Suprapubic skin (tissue), 4 donors: Measurements from ENCODE around the gene NOC4L. TPM values are rescaled to one million over a fixed set of nuclear protein-coding genes. Genes with fewer than 3 reads are reported as not detected.
A peak's percentile ranks its signal among the peaks of the same experiment; 100 is the strongest.

Experiments used
- DNase-seq, 2 donors: peaks; one replicate each; pipeline ENCODE4 v3.0.0-alpha.2; 2019; ENCODE audit warnings: low spot score in 2 of 2
- H3K27ac ChIP-seq: fragments of 200-600 bp; sonication (generic); one replicate; pipeline ENCODE4 v1.5.1; 2019
- H3K27me3 ChIP-seq: fragments of 200-600 bp; sonication (generic); one replicate; pipeline ENCODE4 v1.5.1; 2019
- H3K36me3 ChIP-seq: fragments of 200-600 bp; sonication (generic); one replicate; pipeline ENCODE4 v1.5.1; 2019
- H3K4me1 ChIP-seq: fragments of 200-600 bp; sonication (generic); one replicate; pipeline ENCODE4 v1.5.1; 2019
- H3K4me3 ChIP-seq: fragments of 200-600 bp; sonication (generic); one replicate; pipeline ENCODE4 v1.5.1; 2019; ENCODE audit warnings: mild to moderate bottlenecking
- H3K9me3 ChIP-seq: fragments of 200-600 bp; sonication (generic); one replicate; pipeline ENCODE4 v1.5.1; 2019
- EP300 ChIP-seq: sonication (generic); formaldehyde crosslinking; IDR thresholded peaks from one replicate; pipeline ENCODE4 v1.6.1; 2017; ENCODE audit warnings: antibody characterized with exemption
- POLR2A ChIP-seq, 2 donors: fragments of 450-650 bp; IDR thresholded peaks; one replicate each; pipeline ENCODE4 v1.6.1; 2017; ENCODE audit warnings: antibody characterized with exemption in 2 of 2, mild to moderate bottlenecking in 2 of 2, moderate library complexity in 2 of 2
- POLR2AphosphoS5 ChIP-seq, 3 donors: sonication (generic); formaldehyde crosslinking; IDR thresholded peaks; one replicate each; pipeline ENCODE4 v1.6.1; 2017; ENCODE audit warnings: antibody characterized with exemption in 3 of 3
- WGBS: methylation state at CpG from one replicate; pipeline ENCODE4 v1.1.5; 2018; 5-methylcytosine and 5-hydroxymethylcytosine counted together
- total RNA-seq, 4 donors: library from RNA; depleted of rRNA; stranded (reverse); fragments of >200 nt; gene quantifications; one replicate each; pipeline ENCODE4 v1.1.0, GENCODE V29; 2016
- TF ChIP-seq, protein P1 (sequence below), 2 donors: fragments of 200-600 bp in 1 of 2; fragments of 450-650 bp in 1 of 2; sonication (generic) in 1 of 2; IDR thresholded peaks; one replicate each; pipeline ENCODE4 v1.5.1; 2016 to 2019; ENCODE audit warnings: antibody characterized with exemption in 2 of 2, mild to moderate bottlenecking in 1 of 2, moderate library complexity in 1 of 2

The NOC4L gene
- total RNA-seq, 4 donors from 2014 or later = 13.9 to 20.4 (median 16.0) TPM

DNA sequence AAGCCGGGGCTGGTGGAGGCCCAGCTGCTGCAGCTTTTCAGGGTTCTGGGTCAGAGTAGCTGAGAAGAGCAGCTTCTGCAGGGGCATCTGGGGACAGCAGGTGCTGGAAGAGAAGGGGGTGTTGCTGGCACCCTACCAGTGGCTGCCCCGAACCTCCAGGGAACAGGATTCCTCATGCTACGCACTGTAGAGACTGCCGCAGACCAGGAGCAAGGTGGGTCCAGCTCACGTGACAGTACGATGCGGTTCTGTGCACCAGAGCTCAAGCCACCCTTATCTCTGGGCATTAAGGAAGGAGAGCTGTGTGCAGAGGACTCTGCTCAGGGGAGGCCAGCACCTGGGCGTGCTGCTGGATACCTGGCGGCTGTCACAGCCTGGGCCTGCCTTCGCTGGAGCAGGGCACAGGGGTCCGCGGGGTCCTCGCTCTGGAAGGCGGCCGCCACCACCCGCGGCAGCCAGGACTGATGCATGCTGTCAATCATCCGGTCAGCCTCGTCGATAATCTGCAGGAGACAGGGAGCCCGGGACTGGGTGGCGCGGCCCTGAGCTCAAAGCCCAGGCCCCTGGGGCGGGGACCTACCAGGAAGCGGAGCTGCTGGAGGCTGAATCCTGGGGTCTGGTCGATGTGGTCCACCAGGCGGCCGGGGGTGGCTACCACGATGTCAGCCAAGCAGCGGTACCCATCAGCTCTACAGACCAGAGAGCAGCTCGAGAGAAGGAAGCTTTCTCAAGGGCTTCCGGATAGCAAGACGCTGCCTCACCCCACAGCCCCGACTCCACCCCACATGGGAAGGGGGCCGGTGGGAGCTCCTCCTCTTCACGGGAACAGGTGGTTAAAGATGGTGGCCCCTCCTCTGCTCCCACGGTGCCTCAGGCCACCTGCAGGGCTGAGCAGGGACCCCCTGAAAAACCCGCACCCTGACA lies 3.1 kb upstream of the NOC4L start:
- Histone ChIP-seq H3K36me3 (peaks cover 41% of the 10 kb centered on the region), H3K9me3 (no peaks in the 10 kb centered on the region), H3K27me3 (no peaks in the 10 kb centered on the region), H3K4me3 (no peak overlapping the region), H3K4me1 (peaks cover 33% of the 10 kb centered on the region), H3K27ac (no peak overlapping the region)
- WGBS = 94% methylated on average over 6 of the region's 38 CpGs
- DNase-seq = peak in 1 of 2 donors; percentile 67
- TF ChIP-seq POLR2A (IDR thresholded peaks at IDR 0.05) = no peak
- no peak for TF ChIP-seq POLR2AphosphoS5 (IDR thresholded peaks at IDR 0.05)
- no peak for TF ChIP-seq EP300
- TF ChIP-seq, protein P1, sequence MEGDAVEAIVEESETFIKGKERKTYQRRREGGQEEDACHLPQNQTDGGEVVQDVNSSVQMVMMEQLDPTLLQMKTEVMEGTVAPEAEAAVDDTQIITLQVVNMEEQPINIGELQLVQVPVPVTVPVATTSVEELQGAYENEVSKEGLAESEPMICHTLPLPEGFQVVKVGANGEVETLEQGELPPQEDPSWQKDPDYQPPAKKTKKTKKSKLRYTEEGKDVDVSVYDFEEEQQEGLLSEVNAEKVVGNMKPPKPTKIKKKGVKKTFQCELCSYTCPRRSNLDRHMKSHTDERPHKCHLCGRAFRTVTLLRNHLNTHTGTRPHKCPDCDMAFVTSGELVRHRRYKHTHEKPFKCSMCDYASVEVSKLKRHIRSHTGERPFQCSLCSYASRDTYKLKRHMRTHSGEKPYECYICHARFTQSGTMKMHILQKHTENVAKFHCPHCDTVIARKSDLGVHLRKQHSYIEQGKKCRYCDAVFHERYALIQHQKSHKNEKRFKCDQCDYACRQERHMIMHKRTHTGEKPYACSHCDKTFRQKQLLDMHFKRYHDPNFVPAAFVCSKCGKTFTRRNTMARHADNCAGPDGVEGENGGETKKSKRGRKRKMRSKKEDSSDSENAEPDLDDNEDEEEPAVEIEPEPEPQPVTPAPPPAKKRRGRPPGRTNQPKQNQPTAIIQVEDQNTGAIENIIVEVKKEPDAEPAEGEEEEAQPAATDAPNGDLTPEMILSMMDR (IDR thresholded peaks at IDR 0.05) = no peak

DNA sequence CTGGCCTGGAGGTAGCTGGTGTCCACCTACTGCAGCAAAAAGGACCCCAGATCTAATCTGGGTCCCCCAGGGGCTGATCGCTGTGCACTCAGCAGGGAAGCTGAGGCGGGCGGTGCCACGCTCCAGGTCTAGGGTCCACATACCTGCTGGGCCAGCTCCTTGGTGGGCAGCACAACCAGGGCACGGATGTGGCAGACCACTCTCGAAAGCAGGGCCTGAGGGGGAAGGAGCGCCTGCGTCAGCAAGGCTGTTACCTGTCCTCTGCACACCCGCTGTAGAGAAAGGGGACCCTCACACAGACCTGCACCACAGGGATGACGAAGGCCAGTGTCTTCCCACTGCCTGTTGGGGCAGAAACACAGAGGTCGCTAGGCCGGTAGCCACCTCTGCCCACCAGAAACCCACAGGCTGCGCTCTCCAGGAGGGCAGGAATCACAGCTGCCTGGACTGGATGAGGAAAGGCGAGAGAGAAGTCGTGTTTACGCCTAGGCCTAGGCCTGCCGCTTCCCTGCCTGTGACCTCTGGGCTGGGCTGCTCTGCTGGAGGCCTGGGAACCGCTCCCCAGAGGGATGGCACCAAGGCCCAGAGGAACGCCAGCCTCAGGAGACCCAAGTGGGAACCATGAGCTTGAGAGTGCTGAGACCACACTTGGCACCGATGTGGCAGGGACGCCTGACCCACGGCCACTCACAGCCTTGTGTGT lies 2.1 kb upstream of the NOC4L start:
- 94% methylated on average over 13 of the region's 22 CpGs for WGBS
- Histone ChIP-seq H3K9me3 (no peaks in the 10 kb centered on the region), H3K4me3 (no peak overlapping the region), H3K4me1 (peaks cover 33% of the 10 kb centered on the region), H3K27ac (no peak overlapping the region), H3K36me3 (peaks cover 45% of the 10 kb centered on the region), H3K27me3 (no peaks in the 10 kb centered on the region)
- DNase-seq = peak in 1 of 2 donors; percentile 73
- TF ChIP-seq, protein P1 (IDR thresholded peaks at IDR 0.05) = no peak
- TF ChIP-seq EP300 = no peak
- TF ChIP-seq POLR2A (IDR thresholded peaks at IDR 0.05) = no peak
- no peak for TF ChIP-seq POLR2AphosphoS5 (IDR thresholded peaks at IDR 0.05)

DNA sequence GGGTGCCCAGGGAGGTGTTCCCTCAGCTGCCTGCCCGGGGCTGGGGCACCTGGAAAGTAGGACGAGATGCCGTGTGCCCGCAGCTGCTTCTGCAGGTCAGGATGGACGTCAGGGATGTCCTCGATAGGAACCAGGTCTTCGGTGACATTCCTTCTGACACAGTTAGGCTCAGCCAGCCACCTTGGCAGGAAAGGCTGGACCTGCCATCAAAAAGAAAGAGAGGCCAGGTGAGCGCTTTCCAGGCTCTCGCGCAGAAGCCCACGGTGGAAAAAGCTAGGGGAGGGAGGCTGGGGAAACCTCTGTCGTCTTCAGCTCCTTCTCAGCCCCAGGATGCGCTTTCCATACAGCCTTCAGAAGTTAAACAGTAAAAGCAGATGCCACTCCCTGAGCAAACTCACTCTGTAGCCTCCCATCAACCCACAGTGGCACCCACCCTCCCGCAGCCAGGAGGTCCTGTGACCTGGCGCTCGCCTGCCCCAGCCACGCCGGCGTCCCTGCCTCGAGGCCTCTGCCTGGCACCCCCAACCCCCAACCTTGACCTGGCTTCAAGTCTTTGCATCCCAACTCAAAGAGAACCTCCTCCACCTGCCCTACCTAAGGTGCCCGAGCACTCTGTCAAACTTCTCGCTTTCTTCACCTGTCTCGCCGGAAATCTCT lies 1.4 kb upstream of the NOC4L start:
- WGBS = 79% methylated on average over 24 of the region's 24 CpGs
- peak in 1 of 2 donors; percentile 72 for DNase-seq
- Histone ChIP-seq H3K4me1 (peaks cover 33% of the 10 kb centered on the region), H3K27ac (no peak overlapping the region), H3K27me3 (no peaks in the 10 kb centered on the region), H3K4me3 (peak overlapping the region; percentile 99), H3K36me3 (peaks cover 52% of the 10 kb centered on the region), H3K9me3 (no peaks in the 10 kb centered on the region)
- TF ChIP-seq POLR2A (IDR thresholded peaks at IDR 0.05) = no peak

DNA sequence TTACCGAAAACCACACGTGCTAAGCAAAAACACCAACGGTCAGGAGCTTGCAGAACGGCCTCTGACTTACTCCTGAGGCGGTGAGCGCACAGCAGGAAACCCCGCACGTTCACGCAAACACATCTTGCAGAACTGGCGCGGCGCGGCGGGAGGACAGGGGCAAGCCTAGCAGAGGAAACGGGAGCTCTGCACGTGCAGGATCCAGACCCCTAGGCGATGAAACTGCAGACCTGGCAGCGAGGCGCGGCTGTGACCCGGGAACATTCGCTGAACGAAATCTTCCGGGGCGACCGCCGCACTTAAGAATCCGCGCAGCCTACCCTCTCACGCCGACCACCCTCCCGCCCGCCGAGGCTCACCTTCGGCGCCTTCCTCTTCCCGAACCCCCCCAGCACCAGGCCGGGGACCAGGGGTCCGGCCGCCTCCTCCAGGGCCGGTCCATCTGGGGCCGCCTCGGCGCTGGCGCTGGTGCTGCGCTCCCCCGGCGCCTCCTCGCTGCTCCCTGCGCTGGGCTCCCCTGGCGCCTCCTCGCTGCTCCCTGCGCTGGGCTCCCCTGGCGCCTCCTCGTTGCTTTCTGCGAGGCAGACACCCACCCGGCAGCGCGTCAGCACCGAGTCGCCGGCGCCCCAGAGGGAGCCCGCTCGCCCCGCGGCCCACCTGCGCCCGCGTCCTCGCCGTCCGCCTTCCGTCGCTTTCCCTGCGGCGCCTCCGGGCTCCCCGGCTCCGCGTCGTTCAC lies 753 bp upstream of the NOC4L start:
- 1% methylated on average over 37 of the region's 82 CpGs for WGBS
- no peaks in the 10 kb centered on the region for H3K9me3 ChIP-seq
- no peak for TF ChIP-seq POLR2AphosphoS5 (IDR thresholded peaks at IDR 0.05)
- TF ChIP-seq, protein P1 (IDR thresholded peaks at IDR 0.05) = peak in 1 of 2 donors; percentile 1
- peak overlapping the region; percentile 78 for H3K27ac ChIP-seq
- H3K27me3 ChIP-seq = no peaks in the 10 kb centered on the region
- DNase-seq = peak in 1 of 2 donors; percentile 72
- H3K36me3 ChIP-seq = peaks cover 57% of the 10 kb centered on the region
- H3K4me1 ChIP-seq = peaks cover 33% of the 10 kb centered on the region
- H3K4me3 ChIP-seq = peak overlapping the region; percentile 99

DNA sequence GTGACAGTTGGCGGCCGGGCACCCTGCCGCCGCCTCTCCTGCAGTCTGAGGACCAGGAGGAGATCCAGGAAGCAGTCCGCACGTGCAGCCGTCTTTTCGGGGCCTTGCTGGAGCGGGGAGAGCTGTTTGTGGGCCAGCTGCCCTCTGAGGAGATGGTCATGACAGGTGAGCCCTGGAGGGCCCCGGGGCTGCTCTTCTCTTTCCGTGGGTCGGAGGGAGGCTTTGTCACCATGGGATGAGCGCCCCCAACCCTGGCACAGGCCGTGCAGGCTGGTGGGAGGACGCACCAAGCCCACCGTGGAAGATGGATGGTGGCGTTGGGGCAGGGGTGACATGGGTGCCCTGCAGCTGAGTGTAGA lies 532 bp downstream of the NOC4L start:
- H3K36me3 ChIP-seq = peaks cover 49% of the 10 kb centered on the region
- 10% methylated on average over 7 of the region's 17 CpGs for WGBS
- H3K27me3 ChIP-seq = no peaks in the 10 kb centered on the region
- DNase-seq = peak in 1 of 2 donors; percentile 77
- peaks cover 33% of the 10 kb centered on the region for H3K4me1 ChIP-seq
- TF ChIP-seq POLR2AphosphoS5 (IDR thresholded peaks at IDR 0.05) = no peak
- TF ChIP-seq, protein P1 (IDR thresholded peaks at IDR 0.05) = no peak
- no peak for TF ChIP-seq EP300
- no peak for TF ChIP-seq POLR2A (IDR thresholded peaks at IDR 0.05)
- no peaks in the 10 kb centered on the region for H3K9me3 ChIP-seq
- peak overlapping the region; percentile 99 for H3K4me3 ChIP-seq
- peak overlapping the region; percentile 78 for H3K27ac ChIP-seq
